ENCODE results near the gene CD2AP. TPM values are rescaled to one million over a fixed set of nuclear protein-coding genes. Genes with fewer than 3 reads are reported as not detected.
A peak's percentile ranks its signal among the peaks of the same experiment; 100 is the strongest.

The CD2AP gene
- total and polyA plus RNA-seq, 9 of the 15 experiments (the other 6 are each of a cell fraction or from before 2014, with no cell fraction given): 9.4 to 69.7 (median 38.7) TPM

DNA sequence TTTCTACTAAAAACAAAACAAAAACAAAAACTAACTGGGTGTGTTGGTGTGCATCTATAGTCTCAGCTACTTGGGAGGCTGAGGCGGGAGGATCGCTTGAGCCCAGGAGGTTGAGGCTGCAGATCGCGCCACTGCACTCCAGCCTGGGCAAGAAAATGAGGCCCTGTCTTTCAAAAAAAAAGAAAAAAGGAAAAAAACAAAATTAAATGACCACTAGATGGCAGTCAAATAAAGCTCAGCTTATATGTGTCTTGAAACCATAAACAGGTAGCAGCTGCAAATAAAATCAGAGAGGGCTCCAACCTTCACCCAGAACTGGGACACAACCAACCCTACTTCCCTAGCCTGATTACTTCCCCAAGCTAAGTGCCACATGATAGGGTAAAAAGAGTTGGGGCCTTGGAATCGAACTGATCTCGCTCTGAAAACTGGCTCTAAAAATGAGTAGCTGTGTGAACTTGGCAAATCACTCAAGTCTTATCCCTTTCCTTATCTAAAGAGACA lies 153.7 kb downstream of the CD2AP start (continued):
- TF ChIP-seq TCFL5 (CRISPR knock-in tag; conservative IDR thresholded peaks at IDR 0.05) (no peak), RBM25 (IDR thresholded peaks at IDR 0.05; ENCODE audit: low read depth, low read length, severe bottlenecking) (peak; percentile 18), SRF (CRISPR knock-in tag; IDR thresholded peaks at IDR 0.05) (0 out of 4 replicates have a peak, but pooled peaks of 1 of the 2 experiments have one; percentile 33)

DNA sequence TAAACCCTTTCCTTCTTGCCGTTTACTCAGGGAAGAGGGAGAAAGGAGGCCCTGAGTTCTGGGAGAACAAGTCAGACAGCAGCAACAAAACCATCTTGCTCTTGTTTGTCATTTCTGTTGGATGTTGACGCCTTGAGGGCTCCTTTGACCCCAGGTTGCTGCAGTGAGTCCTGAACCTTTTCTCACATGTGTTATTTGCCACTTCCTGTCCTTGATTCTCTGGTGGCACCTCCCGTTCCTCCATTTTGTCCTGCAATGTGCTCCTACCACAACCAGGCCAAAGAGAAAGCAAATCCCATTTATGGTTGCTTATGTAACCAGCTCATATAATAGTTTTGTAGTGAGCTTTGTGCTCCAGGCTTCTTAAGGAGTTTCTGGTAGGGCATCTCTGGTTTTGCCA lies 154.2 kb downstream of the CD2AP start:
- H3K27me3 ChIP-seq (ENCODE audit: control insufficient read depth in 2 of 2, insufficient read depth in 2 of 2, low read length in 2 of 2): no peaks in the 10 kb centered on the region
- TF ChIP-seq GATAD2B (IDR thresholded peaks at IDR 0.05; ENCODE audit: borderline replicate concordance): no peak
- no peak for TF ChIP-seq ZNF134 (CRISPR knock-in tag; conservative IDR thresholded peaks at IDR 0.05)
- no peak for TF ChIP-seq SMC3 (conservative IDR thresholded peaks at IDR 0.05; ENCODE audit: insufficient read depth, low read depth, low read length)
- TF ChIP-seq, protein P1, sequence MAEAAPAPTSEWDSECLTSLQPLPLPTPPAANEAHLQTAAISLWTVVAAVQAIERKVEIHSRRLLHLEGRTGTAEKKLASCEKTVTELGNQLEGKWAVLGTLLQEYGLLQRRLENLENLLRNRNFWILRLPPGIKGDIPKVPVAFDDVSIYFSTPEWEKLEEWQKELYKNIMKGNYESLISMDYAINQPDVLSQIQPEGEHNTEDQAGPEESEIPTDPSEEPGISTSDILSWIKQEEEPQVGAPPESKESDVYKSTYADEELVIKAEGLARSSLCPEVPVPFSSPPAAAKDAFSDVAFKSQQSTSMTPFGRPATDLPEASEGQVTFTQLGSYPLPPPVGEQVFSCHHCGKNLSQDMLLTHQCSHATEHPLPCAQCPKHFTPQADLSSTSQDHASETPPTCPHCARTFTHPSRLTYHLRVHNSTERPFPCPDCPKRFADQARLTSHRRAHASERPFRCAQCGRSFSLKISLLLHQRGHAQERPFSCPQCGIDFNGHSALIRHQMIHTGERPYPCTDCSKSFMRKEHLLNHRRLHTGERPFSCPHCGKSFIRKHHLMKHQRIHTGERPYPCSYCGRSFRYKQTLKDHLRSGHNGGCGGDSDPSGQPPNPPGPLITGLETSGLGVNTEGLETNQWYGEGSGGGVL (CRISPR knock-in tag; IDR thresholded peaks at IDR 0.05): no peak
- TF ChIP-seq, protein P2, sequence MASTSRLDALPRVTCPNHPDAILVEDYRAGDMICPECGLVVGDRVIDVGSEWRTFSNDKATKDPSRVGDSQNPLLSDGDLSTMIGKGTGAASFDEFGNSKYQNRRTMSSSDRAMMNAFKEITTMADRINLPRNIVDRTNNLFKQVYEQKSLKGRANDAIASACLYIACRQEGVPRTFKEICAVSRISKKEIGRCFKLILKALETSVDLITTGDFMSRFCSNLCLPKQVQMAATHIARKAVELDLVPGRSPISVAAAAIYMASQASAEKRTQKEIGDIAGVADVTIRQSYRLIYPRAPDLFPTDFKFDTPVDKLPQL (IDR thresholded peaks at IDR 0.05; ENCODE audit: extremely low read depth, insufficient read length): no peak
- no peak for TF ChIP-seq XRCC4 (IDR thresholded peaks at IDR 0.05; ENCODE audit: extremely low read depth, insufficient read depth, insufficient read length)
- TF ChIP-seq, protein P3, sequence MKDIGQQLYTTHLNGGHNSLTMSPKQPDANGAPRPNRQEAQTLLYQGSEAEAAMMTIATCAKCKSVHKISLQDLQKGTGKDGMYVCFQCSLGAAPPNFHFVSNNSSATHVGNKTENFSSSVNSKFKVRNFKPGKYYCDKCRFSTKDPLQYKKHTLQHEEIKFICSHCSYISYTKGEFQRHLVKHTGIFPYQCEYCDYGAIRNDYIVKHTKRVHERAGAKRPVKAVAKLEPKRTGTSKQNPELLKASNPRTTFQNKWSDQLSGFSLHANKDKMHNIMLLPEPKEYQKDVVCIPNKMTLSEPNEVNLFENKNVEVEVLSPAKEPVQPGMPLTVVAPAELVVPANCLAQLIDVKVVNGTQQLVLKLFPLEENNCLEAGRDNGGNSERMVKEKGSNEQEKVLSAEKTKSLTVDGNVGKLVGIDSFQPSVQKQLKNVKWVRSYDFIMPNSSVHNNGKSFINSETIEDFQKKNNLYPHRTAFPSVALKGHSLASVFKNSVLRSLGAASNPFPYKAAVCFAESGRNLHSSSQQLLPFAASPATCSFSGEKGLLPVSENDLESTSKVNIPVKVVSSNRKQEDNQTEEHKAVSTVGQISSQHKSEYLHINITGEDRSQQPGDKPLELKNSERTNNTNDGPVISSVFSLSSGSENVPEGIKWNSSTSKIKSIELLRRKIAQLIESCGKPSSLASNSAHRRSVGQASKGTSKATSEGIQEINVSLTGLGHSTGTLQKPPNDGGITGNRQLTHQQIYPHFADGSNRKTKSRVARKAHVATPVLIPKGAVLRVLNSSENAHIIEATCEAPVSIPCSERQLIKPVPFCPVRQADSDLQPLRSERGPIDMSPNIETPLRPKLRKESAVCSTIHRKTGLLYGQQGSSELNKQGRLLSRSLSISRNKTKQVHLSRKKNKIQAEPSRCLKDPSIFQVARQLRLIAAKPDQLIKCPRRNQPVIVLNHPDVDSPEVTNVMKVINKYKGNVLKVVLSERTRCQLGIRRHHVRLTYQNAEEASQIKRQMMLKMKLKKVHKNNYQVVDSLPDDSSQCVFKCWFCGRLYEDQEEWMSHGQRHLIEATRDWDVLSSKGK (CRISPR knock-in tag; IDR thresholded peaks at IDR 0.05): no peak
- no peak for TF ChIP-seq ESRRA (IDR thresholded peaks at IDR 0.05; ENCODE audit: borderline replicate concordance, low read depth)

More for the DNA sequence above, 154.2 kb downstream of the CD2AP start:
- CTCF ChIA-PET (ENCODE audit: low intra/inter-chr PET ratio): interaction anchor here (1.3 to 2.8 kb wide), 3 partner anchors 103 to 149 kb away, joined by 3 to 19 read pairs (median 13); no protein-coding TSS in a partner anchor
- no peaks in the 10 kb centered on the region for H3K79me2 ChIP-seq (ENCODE audit: control insufficient read depth, insufficient read depth, low read length)
- H3K9me1 ChIP-seq (ENCODE audit: control insufficient read depth, insufficient read depth, low read length): no peaks in the 10 kb centered on the region
- DNase-seq (ENCODE audit: extremely low read depth in 1 of 4, low spot score in 3 of 4) (no peak), FAIRE-seq (no peak), ATAC-seq (no peak; the same call in 2 of the 3 replicates)
- intact Hi-C loops (cut with micrococcal nuclease) (loop anchor here (1.0 kb wide), 3 partner anchors 103 to 217 kb away; no protein-coding TSS in a partner anchor), in situ Hi-C loops (cut with MboI) (loop anchor here (10.0 kb wide), 1 partner anchor 143 kb away; no protein-coding TSS in a partner anchor)
- 24% methylated on average over 3 of the region's 3 CpGs for WGBS (ENCODE audit: insufficient coverage, low coverage, missing lambda C conversion rate)
- POLR2A ChIA-PET: interaction anchor here (0.8 to 1.8 kb wide), 6 partner anchors 11 to 353 kb away, joined by 3 to 7 read pairs (median 3); no protein-coding TSS in a partner anchor
- no peak overlapping the region for H3K4me2 ChIP-seq (ENCODE audit: insufficient read depth, low read length)
- peaks cover 0 to 4% of the 10 kb centered on the region in 2 experiments; a peak in 2 of 5 replicates for H3K4me1 ChIP-seq (replicated peaks in 1 of 2; ENCODE audit: control insufficient read depth in 2 of 2, insufficient read depth in 2 of 2, low read length in 2 of 2)
- no peak overlapping the region for H3K9ac ChIP-seq (ENCODE audit: insufficient read depth in 1 of 2, low read depth in 2 of 2, low read length in 2 of 2)
- no peaks in the 10 kb centered on the region for H3K9me3 ChIP-seq (replicated peaks; ENCODE audit: control insufficient read depth, insufficient read depth, low read depth, low read length)
- no peak overlapping the region for H3K27ac ChIP-seq (ENCODE audit: extremely low read depth, low read depth, low read length)
- no peaks in the 10 kb centered on the region for H4K20me1 ChIP-seq (replicated peaks; ENCODE audit: control insufficient read depth, insufficient read depth, low read length)
- BruUV-seq (replicated peaks): no TSS peak
- no peak overlapping the region for H2AFZ ChIP-seq (ENCODE audit: low read depth, low read length)
- H3K36me3 ChIP-seq (ENCODE audit: control insufficient read depth, insufficient read depth, low read length): no peaks in the 10 kb centered on the region; the same call in 2 of the 3 replicates
- H3K4me3 ChIP-seq: no peak overlapping the region
